Fibroblast of lung (primary cell): ENCODE data around the gene EVPL. TPM values are rescaled to one million over a fixed set of nuclear protein-coding genes. Genes with fewer than 3 reads are reported as not detected.

Experiments
- DNase-seq, 2 donors: peaks; one replicate each; pipeline versions ENCODE4 v3.0.0 to v3.0.0-alpha.2; 2010; ENCODE audit warnings: low read depth in 2 of 2
- H2AFZ ChIP-seq: 2 replicates; pipeline ENCODE4 v1.5.1; 2012; ENCODE audit warnings: low read length, control low read depth, inconsistent platforms
- H3K27ac ChIP-seq: 2 replicates; pipeline ENCODE4 v1.5.1; 2011; ENCODE audit warnings: low read length, control low read depth; ENCODE audit not compliant: insufficient read depth
- H3K27me3 ChIP-seq: 2 replicates; pipeline ENCODE4 v1.5.1; 2011; ENCODE audit warnings: mild to moderate bottlenecking, low read length; ENCODE audit not compliant: control insufficient read depth, insufficient read depth
- H3K36me3 ChIP-seq: 2 replicates; pipeline ENCODE4 v1.5.1; 2011; ENCODE audit warnings: low read length; ENCODE audit not compliant: control insufficient read depth, insufficient read depth
- H3K4me1 ChIP-seq: 2 replicates; pipeline ENCODE4 v1.5.1; 2011; ENCODE audit warnings: low read length; ENCODE audit not compliant: control insufficient read depth, insufficient read depth; ENCODE audit errors: extremely low read depth
- H3K4me2 ChIP-seq: 2 replicates; pipeline ENCODE4 v1.5.1; 2011; ENCODE audit warnings: low read length, control low read depth; ENCODE audit not compliant: insufficient read depth; ENCODE audit errors: extremely low read depth
- H3K4me3 ChIP-seq, 4 experiments: fragments of 200-600 bp in 1 of 4; sonication (generic) in 1 of 4; replicated peaks in 1 of 4; 2 replicates each; pipeline ENCODE4 v1.5.1; 2011 to 2016; ENCODE audit warnings: low read length in 4 of 4, low read depth in 3 of 4, mild to moderate bottlenecking in 3 of 4, control low read depth in 2 of 4, inconsistent platforms in 1 of 4, mixed read lengths in 1 of 4; ENCODE audit not compliant: insufficient read depth in 1 of 4; ENCODE audit errors: control extremely low read depth in 1 of 4
- H3K79me2 ChIP-seq: 2 replicates; pipeline ENCODE4 v1.5.1; 2012; ENCODE audit warnings: mild to moderate bottlenecking, low read length, inconsistent platforms; ENCODE audit not compliant: control insufficient read depth, insufficient read depth
- H3K9ac ChIP-seq: 2 replicates; pipeline ENCODE4 v1.5.1; 2011; ENCODE audit warnings: mild to moderate bottlenecking, low read length, control low read depth; ENCODE audit not compliant: insufficient read depth
- H3K9me3 ChIP-seq: 2 replicates; pipeline ENCODE4 v1.5.1; 2012; ENCODE audit warnings: low read depth, low read length; ENCODE audit not compliant: control insufficient read depth, insufficient read depth
- H4K20me1 ChIP-seq: 2 replicates; pipeline ENCODE4 v1.5.1; 2011; ENCODE audit warnings: low read length; ENCODE audit not compliant: control insufficient read depth, insufficient read depth; ENCODE audit errors: extremely low read depth
- EZH2 ChIP-seq: IDR thresholded peaks from 2 replicates; pipeline ENCODE4 v1.5.1; 2012; ENCODE audit warnings: low read length, control low read depth, mild to moderate bottlenecking; ENCODE audit errors: missing control alignments
- polyA plus RNA-seq, 2 donors: library from polyadenylated mRNA; depleted of rRNA in 1 of 2; stranded (reverse) in 1 of 2; unstranded in 1 of 2; fragments of >200 nt; gene quantifications; 2 replicates each; pipeline ENCODE4 v1.2.1, GENCODE V29; 2011 to 2012; ENCODE audit warnings: missing spikeins in 1 of 2
- total RNA-seq: library from RNA; depleted of rRNA; stranded (reverse); fragments of >200 nt; gene quantifications from 2 replicates; pipeline ENCODE4 v1.2.1, GENCODE V29; 2014
- TF ChIP-seq, protein P1 (sequence below), 2 donors: IDR thresholded peaks in 1 of 2; conservative IDR thresholded peaks in 1 of 2; 1 replicate in 1 of 2; 2 replicates in 1 of 2; pipeline ENCODE4 v1.5.1; 2011 to 2012; ENCODE audit warnings: low read length in 2 of 2, control low read depth in 1 of 2, inconsistent platforms in 1 of 2, low read depth in 1 of 2, mild to moderate bottlenecking in 1 of 2

EVPL gene
- total and polyA plus RNA-seq, 2 donors (not counting 1 experiment from before 2014, with no cell fraction given): not detected

DNA sequence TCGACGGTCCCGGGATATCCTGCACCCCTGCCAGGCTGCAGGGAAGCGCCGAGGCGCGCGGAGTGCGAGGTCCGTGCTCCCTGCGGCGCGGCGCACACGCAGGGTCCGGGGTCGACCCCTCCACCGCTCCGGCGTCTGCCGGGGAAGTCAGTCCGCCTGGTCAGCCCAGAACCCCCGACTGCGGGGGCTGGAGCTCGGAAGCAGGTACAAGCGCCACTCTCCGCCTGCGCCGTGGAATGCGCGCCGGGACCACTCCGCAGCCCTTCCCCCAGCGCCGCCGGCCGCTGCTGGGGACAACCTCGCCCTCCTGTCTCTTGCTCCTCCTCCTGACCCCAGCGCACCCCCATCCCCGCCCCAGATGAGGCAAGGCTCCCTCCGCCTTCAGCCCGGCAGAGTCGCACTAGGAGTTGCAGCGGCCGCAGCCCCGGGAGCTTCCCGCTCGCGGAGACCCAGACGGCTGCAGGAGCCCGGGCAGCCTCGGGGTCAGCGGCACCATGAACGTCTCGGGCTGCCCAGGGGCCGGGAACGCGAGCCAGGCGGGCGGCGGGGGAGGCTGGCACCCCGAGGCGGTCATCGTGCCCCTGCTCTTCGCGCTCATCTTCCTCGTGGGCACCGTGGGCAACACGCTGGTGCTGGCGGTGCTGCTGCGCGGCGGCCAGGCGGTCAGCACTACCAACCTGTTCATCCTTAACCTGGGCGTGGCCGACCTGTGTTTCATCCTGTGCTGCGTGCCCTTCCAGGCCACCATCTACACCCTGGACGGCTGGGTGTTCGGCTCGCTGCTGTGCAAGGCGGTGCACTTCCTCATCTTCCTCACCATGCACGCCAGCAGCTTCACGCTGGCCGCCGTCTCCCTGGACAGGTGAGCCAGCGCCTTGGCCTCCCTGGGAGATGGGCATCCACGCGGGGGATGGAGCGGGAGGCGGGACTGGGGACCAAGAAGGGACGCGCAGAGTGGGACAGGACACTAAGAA lies 47.6 kb upstream of the EVPL start, which contains the start of gene GALR2:
TSS of gene GALR2 (plus strand) at position 392 of the 974 bp plus-strand sequence. CDS start at position 495, 103 bp downstream.
- DNase-seq: no peak
- Histone ChIP-seq H3K4me1 (no peaks in the 10 kb centered on the region), H2AFZ (no peak within 1 kb of the TSS), H3K9ac (no peak within 1 kb of the TSS), H4K20me1 (no peaks in the 10 kb centered on the region), H3K9me3 (no peaks in the 10 kb centered on the region), H3K4me3 (no peak within 1 kb of the TSS), H3K27ac (no peak within 1 kb of the TSS), H3K4me2 (no peak within 1 kb of the TSS), H3K79me2 (peaks cover 27% of the 10 kb centered on the region), H3K36me3 (no peaks in the 10 kb centered on the region), H3K27me3 (peaks cover 57% of the 10 kb centered on the region)
- peak; percentile 67 for TF ChIP-seq EZH2
- TF ChIP-seq, protein P1, sequence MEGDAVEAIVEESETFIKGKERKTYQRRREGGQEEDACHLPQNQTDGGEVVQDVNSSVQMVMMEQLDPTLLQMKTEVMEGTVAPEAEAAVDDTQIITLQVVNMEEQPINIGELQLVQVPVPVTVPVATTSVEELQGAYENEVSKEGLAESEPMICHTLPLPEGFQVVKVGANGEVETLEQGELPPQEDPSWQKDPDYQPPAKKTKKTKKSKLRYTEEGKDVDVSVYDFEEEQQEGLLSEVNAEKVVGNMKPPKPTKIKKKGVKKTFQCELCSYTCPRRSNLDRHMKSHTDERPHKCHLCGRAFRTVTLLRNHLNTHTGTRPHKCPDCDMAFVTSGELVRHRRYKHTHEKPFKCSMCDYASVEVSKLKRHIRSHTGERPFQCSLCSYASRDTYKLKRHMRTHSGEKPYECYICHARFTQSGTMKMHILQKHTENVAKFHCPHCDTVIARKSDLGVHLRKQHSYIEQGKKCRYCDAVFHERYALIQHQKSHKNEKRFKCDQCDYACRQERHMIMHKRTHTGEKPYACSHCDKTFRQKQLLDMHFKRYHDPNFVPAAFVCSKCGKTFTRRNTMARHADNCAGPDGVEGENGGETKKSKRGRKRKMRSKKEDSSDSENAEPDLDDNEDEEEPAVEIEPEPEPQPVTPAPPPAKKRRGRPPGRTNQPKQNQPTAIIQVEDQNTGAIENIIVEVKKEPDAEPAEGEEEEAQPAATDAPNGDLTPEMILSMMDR (conservative IDR thresholded peaks at IDR 0.05 in 1 of 2, IDR thresholded peaks at IDR 0.05 in 1 of 2; ENCODE audit: low read depth in 1 of 2, low read length in 2 of 2): no peak

- H3K27me3 ChIP-seq: peaks cover 35% of the 10 kb centered on the region
- no peaks in the 10 kb centered on the region for H3K4me1 ChIP-seq
- peak within 1 kb of the TSS; percentile 68 for H3K27ac ChIP-seq
- peaks cover 2% of the 10 kb centered on the region for H3K36me3 ChIP-seq
- peak within 1 kb of the TSS; percentile 55 for H3K9ac ChIP-seq
- peak within 1 kb of the TSS; percentile 61 to 95 (median 72) for H3K4me3 ChIP-seq
- H3K9me3 ChIP-seq: no peaks in the 10 kb centered on the region
- H3K79me2 ChIP-seq: peaks cover 33% of the 10 kb centered on the region
- H2AFZ ChIP-seq: peak within 1 kb of the TSS; percentile 99
- TF ChIP-seq EZH2: no peak
- DNase-seq: peak; percentile 90 to 93
- H3K4me2 ChIP-seq: peak within 1 kb of the TSS; percentile 99
- H4K20me1 ChIP-seq: no peaks in the 10 kb centered on the region
Measured at GRCh38 chr17:76072148-76072858, 45.2 kb upstream of the EVPL start, which contains the start of gene SRP68. Gene SRP68, minus strand, starts transcription at chr17:76072517. Its CDS starts 26 bp downstream, at chr17:76072491.

- Histone ChIP-seq H3K9me3 (no peaks in the 10 kb centered on the region), H3K27ac (peak overlapping the region; percentile 68), H3K79me2 (peaks cover 33% of the 10 kb centered on the region), H2AFZ (no peak overlapping the region), H3K4me1 (no peaks in the 10 kb centered on the region), H3K4me2 (peak overlapping the region; percentile 98), H3K36me3 (peaks cover 2% of the 10 kb centered on the region), H3K9ac (peak overlapping the region; percentile 55), H4K20me1 (no peaks in the 10 kb centered on the region), H3K4me3 (peak overlapping the region; percentile 61 to 95 (median 72)), H3K27me3 (peaks cover 29% of the 10 kb centered on the region)
- DNase-seq: no peak
- TF ChIP-seq, protein P1 (conservative IDR thresholded peaks at IDR 0.05 in 1 of 2, IDR thresholded peaks at IDR 0.05 in 1 of 2; ENCODE audit: low read depth in 1 of 2, low read length in 2 of 2): no peak
- TF ChIP-seq EZH2: no peak
Measured at GRCh38 chr17:76071531-76072147, 44.5 kb upstream of the EVPL start.
